HCT116 (cell line): ENCODE measurements around the gene POLR3H.

Experiments used
- EZH2 ChIP-seq: fragments of 200-600 bp; sonication (generic); IDR thresholded peaks from 2 replicates; pipeline ENCODE4 v1.6.1; 2017; ENCODE audit warnings: antibody characterized with exemption, mixed run types
- EZH2phosphoT487 ChIP-seq: fragments of 200-600 bp; IDR thresholded peaks from 2 replicates; pipeline ENCODE4 v1.6.1; 2018; ENCODE audit warnings: antibody characterized with exemption, borderline replicate concordance
- JUND ChIP-seq: IDR thresholded peaks from 2 replicates; pipeline ENCODE4 v1.6.1; 2012
- POLR2A ChIP-seq: IDR thresholded peaks from 2 replicates; pipeline ENCODE4 v1.7.0; 2011; ENCODE audit warnings: borderline replicate concordance; ENCODE audit not compliant: insufficient read depth, insufficient read length; ENCODE audit errors: extremely low read depth
- POLR2AphosphoS5 ChIP-seq: IDR thresholded peaks from 2 replicates; pipeline ENCODE4 v1.6.1; 2011; ENCODE audit warnings: mild to moderate bottlenecking, low read depth, low read length, moderate library complexity
- SIN3A ChIP-seq: IDR thresholded peaks from 2 replicates; pipeline ENCODE4 v1.6.1; 2012; ENCODE audit warnings: low read depth
- SP1 ChIP-seq: IDR thresholded peaks from 2 replicates; pipeline ENCODE4 v1.6.1; 2012; ENCODE audit warnings: low read depth
- ZFX ChIP-seq: fragments of 450-650 bp; IDR thresholded peaks from 2 replicates; pipeline ENCODE4 v1.6.1; 2017
- TF ChIP-seq, protein P1 (sequence below): IDR thresholded peaks from 2 replicates; pipeline ENCODE4 v1.6.1; 2012
- TF ChIP-seq, protein P2 (sequence below), 3 experiments: fragments of 200-600 bp in 1 of 3; sonication (generic) in 1 of 3; IDR thresholded peaks in 2 of 3; conservative IDR thresholded peaks in 1 of 3; 2 replicates each; pipeline ENCODE4 v1.5.1; 2012 to 2017; ENCODE audit warnings: low read depth in 2 of 3, low read length in 2 of 3, antibody characterized with exemption in 1 of 3, borderline replicate concordance in 1 of 3, control low read depth in 1 of 3, mild to moderate bottlenecking in 1 of 3, mixed read lengths in 1 of 3, mixed run types in 1 of 3, moderate library complexity in 1 of 3; ENCODE audit not compliant: insufficient read depth in 1 of 3
- TF ChIP-seq, protein P3 (sequence below): IDR thresholded peaks from 2 replicates; pipeline ENCODE4 v1.6.1; 2012; ENCODE audit warnings: low read depth
- TF ChIP-seq, protein P4 (sequence below): IDR thresholded peaks from 2 replicates; pipeline ENCODE4 v1.6.1; 2012

DNA sequence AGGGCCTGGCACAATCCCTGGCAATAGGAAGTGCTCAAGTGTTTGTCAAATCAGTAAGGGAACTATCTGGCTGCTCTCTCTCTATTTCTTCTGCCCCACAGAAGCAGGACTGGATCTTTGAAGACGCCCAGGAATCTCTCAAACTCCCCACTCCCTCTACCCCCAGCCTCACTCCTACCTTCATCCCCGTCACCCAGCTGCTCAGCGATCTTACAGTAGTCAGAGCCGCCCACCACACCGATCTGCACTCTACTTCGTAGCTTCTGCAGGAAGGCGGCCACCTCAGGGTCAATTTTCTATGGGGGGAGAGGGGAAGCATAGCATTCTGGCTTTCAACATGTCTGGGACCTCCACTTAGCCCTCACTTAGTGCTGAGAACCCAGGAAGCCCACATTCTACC, 41.6 kb upstream of the POLR3H start:
- TF ChIP-seq POLR2A: no peak
- TF ChIP-seq EZH2: no peak
- TF ChIP-seq, protein P1, sequence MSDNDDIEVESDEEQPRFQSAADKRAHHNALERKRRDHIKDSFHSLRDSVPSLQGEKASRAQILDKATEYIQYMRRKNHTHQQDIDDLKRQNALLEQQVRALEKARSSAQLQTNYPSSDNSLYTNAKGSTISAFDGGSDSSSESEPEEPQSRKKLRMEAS: no peak
- TF ChIP-seq, protein P2, sequence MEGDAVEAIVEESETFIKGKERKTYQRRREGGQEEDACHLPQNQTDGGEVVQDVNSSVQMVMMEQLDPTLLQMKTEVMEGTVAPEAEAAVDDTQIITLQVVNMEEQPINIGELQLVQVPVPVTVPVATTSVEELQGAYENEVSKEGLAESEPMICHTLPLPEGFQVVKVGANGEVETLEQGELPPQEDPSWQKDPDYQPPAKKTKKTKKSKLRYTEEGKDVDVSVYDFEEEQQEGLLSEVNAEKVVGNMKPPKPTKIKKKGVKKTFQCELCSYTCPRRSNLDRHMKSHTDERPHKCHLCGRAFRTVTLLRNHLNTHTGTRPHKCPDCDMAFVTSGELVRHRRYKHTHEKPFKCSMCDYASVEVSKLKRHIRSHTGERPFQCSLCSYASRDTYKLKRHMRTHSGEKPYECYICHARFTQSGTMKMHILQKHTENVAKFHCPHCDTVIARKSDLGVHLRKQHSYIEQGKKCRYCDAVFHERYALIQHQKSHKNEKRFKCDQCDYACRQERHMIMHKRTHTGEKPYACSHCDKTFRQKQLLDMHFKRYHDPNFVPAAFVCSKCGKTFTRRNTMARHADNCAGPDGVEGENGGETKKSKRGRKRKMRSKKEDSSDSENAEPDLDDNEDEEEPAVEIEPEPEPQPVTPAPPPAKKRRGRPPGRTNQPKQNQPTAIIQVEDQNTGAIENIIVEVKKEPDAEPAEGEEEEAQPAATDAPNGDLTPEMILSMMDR (IDR thresholded peaks at IDR 0.05 in 2 of 3, conservative IDR thresholded peaks at IDR 0.05 in 1 of 3; ENCODE audit: borderline replicate concordance in 1 of 3, insufficient read depth in 1 of 3, low read depth in 2 of 3, low read length in 2 of 3): no peak
- no peak for TF ChIP-seq SP1
- TF ChIP-seq JUND: no peak
- no peak for TF ChIP-seq EZH2phosphoT487
- no peak for TF ChIP-seq SIN3A
- TF ChIP-seq POLR2AphosphoS5: no peak
- TF ChIP-seq, protein P3, sequence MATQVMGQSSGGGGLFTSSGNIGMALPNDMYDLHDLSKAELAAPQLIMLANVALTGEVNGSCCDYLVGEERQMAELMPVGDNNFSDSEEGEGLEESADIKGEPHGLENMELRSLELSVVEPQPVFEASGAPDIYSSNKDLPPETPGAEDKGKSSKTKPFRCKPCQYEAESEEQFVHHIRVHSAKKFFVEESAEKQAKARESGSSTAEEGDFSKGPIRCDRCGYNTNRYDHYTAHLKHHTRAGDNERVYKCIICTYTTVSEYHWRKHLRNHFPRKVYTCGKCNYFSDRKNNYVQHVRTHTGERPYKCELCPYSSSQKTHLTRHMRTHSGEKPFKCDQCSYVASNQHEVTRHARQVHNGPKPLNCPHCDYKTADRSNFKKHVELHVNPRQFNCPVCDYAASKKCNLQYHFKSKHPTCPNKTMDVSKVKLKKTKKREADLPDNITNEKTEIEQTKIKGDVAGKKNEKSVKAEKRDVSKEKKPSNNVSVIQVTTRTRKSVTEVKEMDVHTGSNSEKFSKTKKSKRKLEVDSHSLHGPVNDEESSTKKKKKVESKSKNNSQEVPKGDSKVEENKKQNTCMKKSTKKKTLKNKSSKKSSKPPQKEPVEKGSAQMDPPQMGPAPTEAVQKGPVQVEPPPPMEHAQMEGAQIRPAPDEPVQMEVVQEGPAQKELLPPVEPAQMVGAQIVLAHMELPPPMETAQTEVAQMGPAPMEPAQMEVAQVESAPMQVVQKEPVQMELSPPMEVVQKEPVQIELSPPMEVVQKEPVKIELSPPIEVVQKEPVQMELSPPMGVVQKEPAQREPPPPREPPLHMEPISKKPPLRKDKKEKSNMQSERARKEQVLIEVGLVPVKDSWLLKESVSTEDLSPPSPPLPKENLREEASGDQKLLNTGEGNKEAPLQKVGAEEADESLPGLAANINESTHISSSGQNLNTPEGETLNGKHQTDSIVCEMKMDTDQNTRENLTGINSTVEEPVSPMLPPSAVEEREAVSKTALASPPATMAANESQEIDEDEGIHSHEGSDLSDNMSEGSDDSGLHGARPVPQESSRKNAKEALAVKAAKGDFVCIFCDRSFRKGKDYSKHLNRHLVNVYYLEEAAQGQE: no peak
- no peak for TF ChIP-seq ZFX
- TF ChIP-seq, protein P4, sequence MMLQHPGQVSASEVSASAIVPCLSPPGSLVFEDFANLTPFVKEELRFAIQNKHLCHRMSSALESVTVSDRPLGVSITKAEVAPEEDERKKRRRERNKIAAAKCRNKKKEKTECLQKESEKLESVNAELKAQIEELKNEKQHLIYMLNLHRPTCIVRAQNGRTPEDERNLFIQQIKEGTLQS: no peak
